OCI-LY1 (cell line): ENCODE measurements around the gene FCER1A.

Experiments
- H2AFZ ChIP-seq: fragments of 200-600 bp; sonication (generic), shearing (Covaris generic); 2 replicates; pipeline ENCODE4 v1.6.0; 2014; ENCODE audit warnings: antibody characterized with exemption, mild to moderate bottlenecking, low read length
- H3F3A ChIP-seq: fragments of 200-600 bp; sonication (generic), shearing (Covaris generic); 2 replicates; pipeline ENCODE4 v1.6.0; 2014; ENCODE audit warnings: mild to moderate bottlenecking, antibody characterized with exemption, low read length, moderate library complexity; ENCODE audit not compliant: insufficient read depth
- H3K27ac ChIP-seq: fragments of 200-600 bp; sonication (generic); 2 replicates; pipeline ENCODE4 v1.5.1; 2014; ENCODE audit warnings: low read length, mixed run types, mild to moderate bottlenecking, low read depth; ENCODE audit not compliant: poor library complexity, severe bottlenecking
- H3K27me3 ChIP-seq: fragments of 200-600 bp; sonication (generic); 2 replicates; pipeline ENCODE4 v1.6.0; 2014; ENCODE audit warnings: antibody characterized with exemption, mild to moderate bottlenecking, low read length, moderate library complexity; ENCODE audit not compliant: insufficient read depth
- H3K36me3 ChIP-seq: fragments of 200-600 bp; sonication (generic); 2 replicates; pipeline ENCODE4 v1.6.1; 2014; ENCODE audit warnings: mild to moderate bottlenecking, antibody characterized with exemption, low read length, moderate library complexity, mixed read lengths; ENCODE audit not compliant: insufficient read depth
- H3K4me1 ChIP-seq: fragments of 200-600 bp; sonication (generic); 2 replicates; pipeline ENCODE4 v1.5.1; 2014; ENCODE audit warnings: mild to moderate bottlenecking, low read length, moderate library complexity; ENCODE audit not compliant: insufficient read depth, severe bottlenecking
- H3K4me2 ChIP-seq: fragments of 200-600 bp; sonication (generic), shearing (Covaris generic); 2 replicates; pipeline ENCODE4 v1.6.1; 2014; ENCODE audit warnings: low read length
- H3K4me3 ChIP-seq: fragments of 200-600 bp; sonication (generic); 2 replicates; pipeline ENCODE4 v1.5.1; 2014; ENCODE audit warnings: low read length, low read depth, mild to moderate bottlenecking, mixed read lengths; ENCODE audit not compliant: poor library complexity, severe bottlenecking
- H3K79me2 ChIP-seq: fragments of 200-600 bp; shearing (Covaris generic); 2 replicates; pipeline ENCODE4 v1.6.1; 2016; ENCODE audit warnings: mixed run types, low read length, mixed read lengths; ENCODE audit not compliant: insufficient read depth
- H3K9ac ChIP-seq: fragments of 200-600 bp; sonication (generic), shearing (Covaris generic); 2 replicates; pipeline ENCODE4 v1.6.1; 2014; ENCODE audit warnings: mild to moderate bottlenecking, low read length, mixed read lengths
- H3K9me2 ChIP-seq: fragments of 200-600 bp; sonication (generic), shearing (Covaris generic); 2 replicates; pipeline ENCODE4 v1.6.1; 2014; ENCODE audit warnings: low read depth, mild to moderate bottlenecking, low read length, mixed read lengths
- H3K9me3 ChIP-seq: fragments of 200-600 bp; shearing (Covaris generic); 2 replicates; pipeline ENCODE4 v1.6.1; 2014; ENCODE audit warnings: low read length, mixed read lengths
- H4K20me1 ChIP-seq: fragments of 200-600 bp; sonication (generic), shearing (Covaris generic); 2 replicates; pipeline ENCODE4 v1.6.0; 2016; ENCODE audit warnings: mild to moderate bottlenecking, low read length; ENCODE audit not compliant: insufficient read depth
- CTCF ChIP-seq: fragments of 200-600 bp; sonication (generic), shearing (Covaris generic); IDR thresholded peaks from 2 replicates; pipeline ENCODE4 v1.5.1; 2017; ENCODE audit warnings: mild to moderate bottlenecking, antibody characterized with exemption, low read length, moderate library complexity, mixed read lengths
- EZH2 ChIP-seq: fragments of 200-600 bp; sonication (generic), shearing (Covaris generic); IDR thresholded peaks from 2 replicates; pipeline ENCODE4 v1.8.0; 2017; ENCODE audit warnings: borderline replicate concordance, mixed run types, mild to moderate bottlenecking, antibody characterized with exemption, low read length, moderate library complexity, mixed read lengths

Gene FCER1A

GRCh38 chr1:159302095-159302494, at the start of gene FCER1A:
FCER1A (plus strand) TSS chr1:159302336; CDS start chr1:159302365, 29 bp downstream.
- Histone ChIP-seq H3K36me3 (no peaks in the 10 kb centered on the region), H3F3A (no peaks in the 10 kb centered on the region), H3K27ac (no peak within 1 kb of the TSS), H3K4me3 (no peak within 1 kb of the TSS), H2AFZ (no peak within 1 kb of the TSS), H4K20me1 (no peaks in the 10 kb centered on the region), H3K79me2 (no peaks in the 10 kb centered on the region), H3K9me2 (no peaks in the 10 kb centered on the region), H3K4me2 (no peak within 1 kb of the TSS), H3K9me3 (no peaks in the 10 kb centered on the region), H3K27me3 (no peaks in the 10 kb centered on the region), H3K4me1 (no peaks in the 10 kb centered on the region), H3K9ac (no peak within 1 kb of the TSS)
- TF ChIP-seq CTCF = no peak
- TF ChIP-seq EZH2 = no peak

GRCh38 chr1:159261311-159261710, 40.8 kb upstream of the FCER1A start:
- no peaks in the 10 kb centered on the region for H3K27me3 ChIP-seq
- H3K9me2 ChIP-seq = no peaks in the 10 kb centered on the region
- H3K27ac ChIP-seq = no peak overlapping the region

GRCh38 chr1:159261721-159262494, 40.2 kb upstream of the FCER1A start:
- Histone ChIP-seq H4K20me1 (no peaks in the 10 kb centered on the region), H2AFZ (no peak overlapping the region), H3K9me3 (no peaks in the 10 kb centered on the region), H3K9ac (no peak overlapping the region), H3K79me2 (no peaks in the 10 kb centered on the region), H3K27ac (no peak overlapping the region), H3K4me1 (no peaks in the 10 kb centered on the region), H3K9me2 (no peaks in the 10 kb centered on the region), H3K36me3 (no peaks in the 10 kb centered on the region), H3K4me2 (no peak overlapping the region), H3K4me3 (no peak overlapping the region), H3F3A (no peaks in the 10 kb centered on the region), H3K27me3 (no peaks in the 10 kb centered on the region)
- TF ChIP-seq EZH2 (no peak), CTCF (no peak)

More at GRCh38 chr1:159261311-159261710, 40.8 kb upstream of the FCER1A start:
- Histone ChIP-seq H3K9me3 (no peaks in the 10 kb centered on the region), H3K4me1 (no peaks in the 10 kb centered on the region), H3F3A (no peaks in the 10 kb centered on the region), H3K9ac (no peak overlapping the region), H3K79me2 (no peaks in the 10 kb centered on the region), H2AFZ (no peak overlapping the region), H3K36me3 (no peaks in the 10 kb centered on the region), H3K4me2 (no peak overlapping the region), H4K20me1 (no peaks in the 10 kb centered on the region), H3K4me3 (no peak overlapping the region)
- no peak for TF ChIP-seq EZH2
- no peak for TF ChIP-seq CTCF
